Prostate gland (tissue), 2 donors: Measurements from ENCODE around the gene MAP4K2. TPM values are rescaled to one million over a fixed set of nuclear protein-coding genes. Genes with fewer than 3 reads are reported as not detected.

Experiments used
- DNase-seq: peaks from one replicate; pipeline ENCODE4 v3.0.0-alpha.2; 2019; ENCODE audit warnings: low spot score
- H3K27ac ChIP-seq, 2 donors: fragments of 200-600 bp; sonication (generic); 2 replicates each; pipeline ENCODE4 v1.5.1; 2017 to 2019
- H3K27me3 ChIP-seq: fragments of 200-600 bp; sonication (generic); replicated peaks from 2 replicates; pipeline ENCODE4 v1.5.1; 2019; ENCODE audit not compliant: insufficient read depth
- H3K36me3 ChIP-seq, 2 donors: fragments of 200-600 bp; sonication (generic); 1 replicate in 1 of 2; 2 replicates in 1 of 2; pipeline versions ENCODE4 v1.5.1 to v1.8.1; 2017 to 2019
- H3K4me1 ChIP-seq: fragments of 200-600 bp; sonication (generic); replicated peaks from 2 replicates; pipeline ENCODE4 v1.5.1; 2019
- H3K4me3 ChIP-seq, 2 donors: fragments of 200-600 bp; sonication (generic); 2 replicates each; pipeline ENCODE4 v1.5.1; 2017 to 2019
- H3K9me3 ChIP-seq: fragments of 200-600 bp; sonication (generic); 2 replicates; pipeline ENCODE4 v1.5.1; 2017
- CTCF ChIP-seq, 4 experiments: fragments of 200-600 bp in 2 of 4; fragments of 450-650 bp in 2 of 4; sonication (generic) in 2 of 4; IDR thresholded peaks; 1 replicate in 3 of 4; 2 replicates in 1 of 4; pipeline ENCODE4 v1.5.1; 2016 to 2019; ENCODE audit warnings: antibody characterized with exemption in 4 of 4, mild to moderate bottlenecking in 2 of 4, moderate library complexity in 2 of 4
- POLR2A ChIP-seq: fragments of 450-650 bp; IDR thresholded peaks from one replicate; pipeline ENCODE4 v1.6.1; 2016; ENCODE audit warnings: antibody characterized with exemption, mild to moderate bottlenecking
- POLR2AphosphoS5 ChIP-seq: sonication (generic); formaldehyde crosslinking; IDR thresholded peaks from one replicate; pipeline ENCODE4 v1.6.1; 2017; ENCODE audit warnings: antibody characterized with exemption
- WGBS: methylation state at CpG from one replicate; pipeline ENCODE4 v1.1.5; 2018; 5-methylcytosine and 5-hydroxymethylcytosine counted together
- intact Hi-C: fragments of 100-400 bp; cut with DNase I; formaldehyde crosslinking; loops from one replicate; pipeline ENCODE4 v1.14.2; 2022
- total RNA-seq, 2 donors: library from RNA; depleted of rRNA; stranded (reverse); fragments of >200 nt; gene quantifications; one replicate each; pipeline ENCODE4 v1.1.0, GENCODE V29; 2016

MAP4K2 gene
- total RNA-seq, 2 donors from 2014 or later: 10.7 to 35.8 TPM

DNA sequence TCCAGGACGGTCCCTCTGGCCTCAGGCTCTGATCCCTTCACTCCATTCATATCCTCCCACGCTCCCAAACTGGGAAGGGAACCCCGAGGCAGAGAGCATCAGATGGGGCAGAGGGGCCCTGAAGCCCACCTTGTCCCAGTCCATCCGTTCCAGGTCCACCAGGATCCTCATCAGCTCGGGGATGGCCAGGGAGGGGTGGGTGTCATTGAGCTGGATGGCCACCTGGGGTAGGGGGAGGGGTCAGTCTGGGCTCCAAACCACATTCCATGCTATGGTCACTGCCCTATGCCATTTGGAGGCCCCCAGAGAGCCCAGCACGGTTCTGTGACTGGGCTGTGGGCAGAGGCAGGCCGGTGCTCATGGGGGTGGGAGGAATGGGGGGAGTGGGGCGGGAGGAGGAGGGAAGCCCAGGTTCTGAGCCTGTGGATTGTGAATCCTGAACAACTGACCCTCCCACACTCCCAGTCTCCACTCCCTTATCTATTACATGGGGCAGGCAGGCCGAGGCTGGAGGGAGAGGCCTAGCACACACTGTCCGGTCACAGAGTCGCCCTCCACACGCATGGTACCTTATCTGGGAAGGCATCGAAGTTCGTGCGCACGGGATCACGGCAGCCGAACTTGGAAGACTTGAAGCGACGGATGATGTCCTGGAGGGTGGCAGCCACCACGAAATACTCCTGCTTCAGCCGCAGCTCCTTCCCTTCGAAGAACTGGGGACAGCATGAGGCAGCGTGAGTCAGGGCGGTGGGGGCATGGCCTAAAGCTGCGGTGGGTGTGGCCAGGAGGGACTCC, 48.7 kb downstream of the MAP4K2 start:
- Histone ChIP-seq H3K4me1 (no peaks in the 10 kb centered on the region), H3K9me3 (no peaks in the 10 kb centered on the region), H3K27me3 (no peaks in the 10 kb centered on the region), H3K36me3 (no peaks in the 10 kb centered on the region), H3K4me3 (no peak overlapping the region), H3K27ac (no peak overlapping the region)
- DNase-seq: no peak
- WGBS: 84% methylated on average over 26 of the region's 26 CpGs
- intact Hi-C loops: no loop called here
- TF ChIP-seq POLR2A (no peak), CTCF (IDR thresholded peaks at IDR 0.05) (no peak), POLR2AphosphoS5 (no peak)

DNA sequence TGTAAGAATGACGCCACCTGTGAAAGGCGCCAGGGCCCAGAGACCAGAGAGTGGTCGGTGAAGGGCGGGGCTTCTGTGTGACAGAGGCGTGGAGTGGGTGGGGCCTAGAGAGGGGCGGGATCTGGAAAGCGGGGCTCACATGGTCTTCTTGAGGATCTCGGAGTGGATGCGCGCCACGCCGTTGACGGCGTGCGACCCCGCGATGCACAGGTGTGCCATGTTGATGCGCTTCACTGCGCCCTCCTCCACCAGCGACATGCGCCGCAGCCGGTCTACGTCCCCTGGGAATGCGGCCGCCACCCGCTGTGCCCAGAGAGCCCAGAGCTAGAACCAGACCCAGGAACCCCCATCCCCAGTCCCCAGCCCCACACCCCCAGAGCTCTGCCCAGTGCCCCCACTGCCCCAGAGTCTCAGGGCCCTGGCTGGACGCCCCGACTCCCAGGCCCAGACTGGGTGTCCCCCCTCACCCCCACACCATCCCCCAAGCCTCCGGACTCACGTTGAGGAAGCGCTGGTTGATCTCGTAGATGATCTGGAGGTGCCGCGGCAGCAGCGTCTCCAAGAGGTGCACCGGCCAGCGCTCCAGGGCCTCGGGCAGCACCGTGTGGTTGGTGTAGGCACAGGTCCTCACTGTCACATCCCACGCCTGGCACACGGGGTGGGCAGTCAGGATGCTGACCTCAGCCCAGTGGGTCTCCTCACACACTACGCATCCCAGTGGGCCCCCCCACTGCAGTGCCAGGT, 49.5 kb downstream of the MAP4K2 start:
- H3K4me3 ChIP-seq: no peak overlapping the region
- intact Hi-C loops: no loop called here
- H3K27me3 ChIP-seq: no peaks in the 10 kb centered on the region
- DNase-seq: no peak
- H3K27ac ChIP-seq: no peak overlapping the region
- 94% methylated on average over 40 of the region's 43 CpGs for whole genome bisulfite sequencing
- H3K4me1 ChIP-seq: no peaks in the 10 kb centered on the region
- TF ChIP-seq POLR2A: no peak
- no peak for TF ChIP-seq POLR2AphosphoS5
- TF ChIP-seq CTCF (IDR thresholded peaks at IDR 0.05): no peak
- no peaks in the 10 kb centered on the region for H3K9me3 ChIP-seq
- H3K36me3 ChIP-seq: no peaks in the 10 kb centered on the region

DNA sequence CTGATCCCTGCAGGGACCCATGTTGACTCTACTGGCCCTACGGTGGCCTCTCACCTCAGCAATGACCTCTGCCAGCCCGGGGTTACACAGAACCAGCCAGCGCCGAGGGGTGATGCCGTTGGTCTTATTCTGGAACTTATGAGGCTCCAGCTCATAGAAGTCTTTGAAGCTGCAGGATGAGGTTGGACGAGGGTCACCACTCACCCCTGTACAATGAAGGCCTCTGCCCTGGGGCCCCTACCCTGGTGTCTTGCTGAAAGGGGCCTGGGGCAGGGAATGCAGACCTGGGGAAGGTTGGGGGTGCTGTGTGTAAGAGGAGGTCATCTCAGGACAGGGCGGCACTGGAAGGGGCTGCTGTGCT, 50.0 kb downstream of the MAP4K2 start:
- Histone ChIP-seq H3K27me3 (no peaks in the 10 kb centered on the region), H3K4me1 (no peaks in the 10 kb centered on the region), H3K9me3 (no peaks in the 10 kb centered on the region), H3K36me3 (no peaks in the 10 kb centered on the region), H3K27ac (no peak overlapping the region), H3K4me3 (no peak overlapping the region)
- TF ChIP-seq POLR2A (no peak), CTCF (IDR thresholded peaks at IDR 0.05) (no peak), POLR2AphosphoS5 (no peak)
- DNase-seq: no peak
- 89% methylated on average over 7 of the region's 7 CpGs for whole genome bisulfite sequencing
- intact Hi-C loops: no loop called here

DNA sequence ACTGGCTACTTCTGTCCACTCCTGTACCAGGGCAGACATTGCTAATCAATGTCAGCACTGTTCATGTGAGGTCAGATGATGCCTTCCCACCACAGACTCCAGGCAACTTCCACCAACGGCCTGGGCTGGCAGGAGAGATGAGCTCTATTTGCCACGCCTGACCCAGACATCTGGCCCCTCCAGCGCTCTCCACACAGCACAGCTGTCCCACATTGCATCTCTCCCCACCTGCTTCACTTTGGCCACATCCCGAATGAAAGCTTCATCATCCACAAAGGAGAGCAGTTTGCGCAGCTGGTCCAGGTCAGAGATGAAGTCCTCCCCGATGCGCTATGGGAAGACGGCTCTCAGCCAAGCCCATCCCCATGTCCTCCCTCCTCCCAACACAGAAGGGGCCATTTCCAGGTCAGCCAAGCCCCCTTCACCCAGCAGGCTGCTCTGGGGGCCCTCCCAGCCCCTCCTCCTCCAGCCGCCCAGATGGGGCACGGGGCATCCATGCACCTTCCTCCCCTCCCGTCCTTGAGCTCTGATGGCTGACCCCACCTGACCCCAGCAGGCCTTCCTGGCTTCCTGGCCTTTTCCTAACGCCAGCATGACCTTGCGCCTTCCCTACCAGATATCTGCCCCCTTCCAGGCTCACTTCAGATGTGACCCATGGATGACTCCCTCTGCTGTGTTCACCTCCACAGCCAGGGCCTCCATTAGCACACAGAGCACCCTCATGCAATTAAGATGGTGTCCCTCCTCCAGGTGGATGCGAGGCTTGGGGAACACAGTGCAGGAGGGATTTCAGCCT, 50.6 kb downstream of the MAP4K2 start:
- no peak for TF ChIP-seq POLR2A
- TF ChIP-seq POLR2AphosphoS5: no peak
- TF ChIP-seq CTCF (IDR thresholded peaks at IDR 0.05): no peak
- Histone ChIP-seq H3K36me3 (no peaks in the 10 kb centered on the region), H3K27me3 (no peaks in the 10 kb centered on the region), H3K4me3 (no peak overlapping the region), H3K4me1 (no peaks in the 10 kb centered on the region), H3K27ac (no peak overlapping the region), H3K9me3 (no peaks in the 10 kb centered on the region)
- DNase-seq: no peak
- whole genome bisulfite sequencing: 83% methylated on average over 14 of the region's 14 CpGs
- intact Hi-C loops: no loop called here
